HK-2 (cell line): Measurements from ENCODE around the gene PDPK1.
"Not testable (repeated sequence)": the region's sequence is repeated elsewhere in the genome, so short reads cannot be mapped to it uniquely, and the experiment has no call there.

ENCODE experiments used
- DNase-seq: peaks from one replicate; pipeline ENCODE4 v3.0.0-alpha.2; 2018; ENCODE audit not compliant: unreplicated experiment

Gene PDPK1

DNA sequence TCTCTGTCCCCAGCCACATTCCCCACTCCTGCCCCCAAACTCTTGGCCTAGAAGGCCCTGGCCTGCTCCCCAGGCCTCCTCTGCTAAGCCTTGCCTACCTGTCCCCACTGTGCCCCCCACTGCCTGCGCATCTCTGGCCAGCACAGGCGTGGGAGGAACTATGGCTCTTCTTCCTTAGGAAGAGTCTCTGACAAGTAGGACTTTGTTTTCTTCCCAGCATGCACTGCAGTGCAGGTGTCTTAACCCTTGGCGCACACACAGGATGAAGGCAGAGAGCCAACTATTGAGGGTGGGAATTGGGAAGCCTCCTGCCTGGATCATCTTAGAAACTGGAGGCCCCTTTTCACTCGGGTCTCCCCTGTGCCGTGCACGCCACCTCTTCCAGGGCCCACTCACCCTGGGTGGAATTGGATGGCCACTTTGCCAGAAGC lies 14.0 kb upstream of the PDPK1 start:
- no peak for DNase-seq

DNA sequence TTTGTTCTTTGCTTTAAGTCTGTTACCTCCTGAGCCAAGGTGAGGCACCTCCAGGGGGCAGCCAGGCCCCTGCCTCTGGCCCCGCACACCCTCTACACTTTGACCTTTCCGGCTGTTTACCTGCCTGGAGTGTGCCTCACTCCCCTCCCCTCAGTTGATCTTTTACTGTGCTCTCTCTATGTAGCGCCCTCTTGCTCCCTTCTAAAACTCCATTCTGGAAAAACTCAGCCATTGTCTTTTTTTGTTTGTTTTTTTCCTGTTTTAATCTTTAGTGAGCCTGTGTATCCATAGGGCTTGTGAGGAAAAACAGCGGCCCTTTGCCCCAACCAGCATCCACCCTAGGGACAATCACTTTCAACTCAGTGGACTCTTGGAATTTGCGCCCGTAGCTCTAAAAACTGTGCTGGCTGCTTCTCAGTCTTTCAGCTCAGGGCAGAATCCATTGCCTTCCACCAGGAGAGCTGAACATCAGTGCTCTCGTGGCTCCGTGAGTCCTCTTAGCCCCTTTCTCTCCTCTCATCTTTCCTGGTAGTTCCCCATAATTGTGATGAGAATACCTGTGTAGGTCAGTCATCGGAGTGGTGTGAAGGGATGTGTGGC lies 13.4 kb upstream of the PDPK1 start:
- DNase-seq, result no peak

DNA sequence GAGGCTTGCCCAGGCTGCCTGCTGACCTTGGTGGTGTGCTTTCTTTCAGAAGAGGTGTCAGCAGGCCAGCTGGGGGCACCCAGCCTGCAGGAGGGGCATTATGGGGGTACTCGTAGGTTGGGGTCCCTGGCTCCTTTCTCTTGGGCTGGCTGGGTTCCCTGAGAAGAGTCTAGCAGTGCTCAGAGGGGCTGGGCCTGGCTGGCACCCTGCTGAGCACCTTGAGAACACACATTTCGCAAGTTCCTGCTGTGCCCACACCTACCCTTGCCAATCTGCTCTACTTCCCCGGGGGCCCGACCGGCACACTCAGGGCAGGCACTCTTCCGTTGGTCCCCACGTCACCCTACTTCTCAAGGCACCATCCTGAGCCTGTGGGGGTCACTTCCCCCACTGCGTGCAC lies 11.7 kb upstream of the PDPK1 start:
- no peak for DNase-seq

DNA sequence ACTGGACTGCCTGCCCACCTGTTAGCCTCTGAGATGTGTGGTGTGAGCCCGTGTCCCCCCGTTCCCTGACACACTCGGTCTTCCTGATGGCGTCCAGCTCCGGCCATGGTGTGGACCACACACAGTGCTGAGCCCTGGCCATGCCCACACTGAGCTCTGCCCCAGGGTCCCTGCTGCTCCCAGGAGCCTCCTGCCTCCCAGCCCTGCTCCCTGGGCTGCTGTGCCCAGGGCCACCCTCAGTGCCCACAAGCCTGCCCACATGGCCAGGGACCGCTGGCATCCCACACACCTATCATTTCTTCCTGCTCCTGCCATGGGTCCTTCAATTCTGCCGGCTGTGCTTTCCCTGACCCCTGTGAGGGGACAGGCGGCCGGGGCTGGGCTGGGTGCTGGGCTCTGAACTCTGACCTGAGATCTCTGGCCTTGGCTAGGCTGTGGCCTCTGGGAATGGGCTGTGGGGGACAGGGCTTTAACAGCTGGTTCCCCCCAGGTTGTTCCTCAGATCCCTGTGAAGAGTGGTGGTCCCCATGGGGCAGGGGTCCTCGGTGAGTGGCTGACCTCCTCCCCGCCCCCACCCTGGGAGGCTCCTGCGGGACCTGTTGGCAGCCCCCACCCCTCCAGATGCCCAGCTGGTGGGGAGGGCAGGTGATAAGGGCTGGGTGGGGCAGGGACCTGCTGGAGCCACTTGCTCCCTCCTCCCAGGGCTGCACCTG lies 10.6 kb upstream of the PDPK1 start:
- DNase-seq, result no peak

DNA sequence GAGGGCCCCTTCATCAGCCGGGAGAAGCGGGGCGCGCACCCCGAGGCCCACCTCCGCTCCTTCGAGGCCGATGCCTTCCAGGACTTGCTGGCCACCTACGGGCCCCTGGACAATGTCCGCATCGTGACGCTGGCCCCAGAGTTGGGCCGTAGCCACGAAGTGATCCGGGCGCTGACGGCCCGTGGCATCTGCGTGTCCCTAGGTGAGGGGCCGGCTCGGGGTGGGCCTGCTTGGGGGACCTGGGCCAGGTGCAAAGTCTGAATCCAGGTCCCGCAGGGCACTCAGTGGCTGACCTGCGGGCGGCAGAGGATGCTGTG lies 10.1 kb upstream of the PDPK1 start:
- no peak for DNase-seq

DNA sequence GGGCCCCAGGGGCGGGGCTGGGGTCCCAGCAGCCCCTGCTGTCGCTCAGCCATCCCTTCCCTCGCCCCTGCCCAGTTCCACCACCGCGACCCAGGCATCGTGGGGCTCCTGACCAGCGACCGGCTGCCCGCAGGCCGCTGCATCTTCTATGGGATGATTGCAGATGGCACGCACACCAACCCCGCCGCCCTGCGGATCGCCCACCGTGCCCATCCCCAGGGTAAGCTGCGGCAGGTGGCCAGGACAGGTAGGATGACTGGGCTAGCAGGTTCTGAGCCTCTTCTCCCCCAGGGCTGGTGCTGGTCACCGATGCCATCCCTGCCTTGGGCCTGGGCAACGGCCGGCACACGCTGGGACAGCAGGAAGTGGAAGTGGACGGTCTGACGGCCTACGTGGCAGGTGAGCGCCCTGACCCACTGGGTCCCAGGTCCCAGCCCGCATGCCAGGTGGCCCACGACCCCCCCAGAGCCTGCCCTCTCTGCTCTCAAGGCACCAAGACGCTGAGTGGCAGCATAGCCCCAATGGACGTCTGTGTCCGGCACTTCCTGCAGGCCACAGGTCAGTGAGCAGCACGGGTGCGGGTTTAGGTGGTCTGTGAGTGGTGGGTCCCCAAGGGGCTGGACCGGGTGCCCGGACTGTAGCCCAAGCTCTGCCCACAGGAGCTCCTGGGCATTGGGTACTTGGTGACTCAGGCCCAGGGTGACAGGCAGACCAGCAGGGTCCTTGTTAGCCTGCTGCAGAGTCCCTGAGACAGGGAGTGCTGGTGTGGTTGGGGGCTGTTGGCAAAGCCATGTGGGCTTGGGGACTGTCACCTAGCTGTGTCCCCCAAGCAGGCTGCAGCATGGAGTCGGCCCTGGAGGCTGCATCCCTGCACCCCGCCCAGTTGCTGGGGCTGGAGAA lies 9.4 kb upstream of the PDPK1 start:
- DNase-seq, result no peak

DNA sequence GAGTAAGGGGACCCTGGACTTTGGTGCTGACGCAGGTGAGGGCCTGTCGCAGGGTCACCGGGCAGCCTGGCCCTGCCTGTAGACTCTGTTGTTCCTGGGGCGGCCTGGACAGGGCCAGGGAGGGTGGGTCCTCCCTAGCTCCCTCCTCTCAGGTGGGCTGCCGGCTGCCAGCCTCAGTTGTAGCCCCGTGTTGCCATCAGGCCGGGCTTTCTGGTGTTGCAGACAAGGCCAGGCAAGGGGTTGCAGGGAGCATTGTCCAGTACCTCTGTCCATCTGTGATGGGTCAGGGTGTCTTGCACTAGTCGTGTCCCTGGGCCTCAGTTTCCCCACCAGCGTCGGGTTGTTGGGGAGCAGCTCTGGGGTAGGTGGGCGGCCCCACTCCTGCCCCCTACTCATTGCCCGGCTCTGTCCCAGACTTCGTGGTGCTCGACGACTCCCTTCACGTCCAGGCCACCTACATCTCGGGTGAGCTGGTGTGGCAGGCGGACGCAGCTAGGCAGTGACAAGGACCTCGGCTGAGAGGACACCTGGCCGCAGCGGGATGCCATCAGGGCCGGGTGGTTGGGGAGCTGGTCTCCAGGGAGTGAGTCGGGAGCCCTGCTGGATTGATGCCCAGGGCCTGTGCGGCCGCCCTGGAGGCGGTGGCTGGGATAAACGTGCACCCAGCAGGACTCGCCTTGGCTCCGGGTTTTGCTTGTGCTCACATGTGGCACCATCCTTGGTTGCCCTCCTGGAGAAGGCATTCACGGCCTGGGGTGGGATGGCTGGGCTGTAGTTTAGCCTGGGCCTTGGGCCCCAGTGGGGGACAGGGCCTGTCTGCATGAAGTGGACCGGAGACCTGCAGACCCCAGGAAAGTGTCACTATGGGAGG lies 8.5 kb upstream of the PDPK1 start:
- no peak for DNase-seq

DNA sequence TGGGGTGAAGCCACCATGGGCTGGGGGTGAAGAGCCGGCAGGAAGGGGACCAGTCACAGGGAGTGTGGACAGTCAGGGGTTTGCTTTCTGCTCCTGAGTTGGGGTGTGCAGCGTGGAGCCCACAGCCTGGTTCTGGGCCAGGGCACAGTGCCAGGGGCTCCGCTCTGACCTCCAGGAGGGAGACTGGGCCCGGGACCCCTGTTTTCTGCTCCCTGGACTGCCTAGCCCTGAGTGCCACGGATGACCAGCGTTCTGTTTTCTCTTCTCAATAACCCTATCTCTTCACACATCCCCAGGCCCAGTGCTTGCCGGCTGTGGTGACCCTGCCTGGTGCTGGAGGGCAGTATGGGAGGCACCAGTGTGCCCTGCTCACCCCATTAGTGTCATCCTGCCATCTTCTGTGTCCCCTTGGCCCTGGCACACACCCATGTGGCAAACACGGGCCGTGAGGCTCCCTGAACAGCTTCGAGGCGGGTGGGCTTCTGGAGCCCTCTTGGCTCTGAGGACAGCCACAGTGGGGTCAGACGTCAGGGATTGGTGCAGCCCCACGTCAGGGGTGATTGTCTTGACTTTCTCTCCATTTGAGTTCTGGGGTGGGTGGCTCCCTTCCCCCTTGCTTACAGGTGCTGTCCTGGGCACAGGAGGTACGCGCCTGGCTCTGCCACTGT lies 7.7 kb upstream of the PDPK1 start:
- no peak for DNase-seq

DNA sequence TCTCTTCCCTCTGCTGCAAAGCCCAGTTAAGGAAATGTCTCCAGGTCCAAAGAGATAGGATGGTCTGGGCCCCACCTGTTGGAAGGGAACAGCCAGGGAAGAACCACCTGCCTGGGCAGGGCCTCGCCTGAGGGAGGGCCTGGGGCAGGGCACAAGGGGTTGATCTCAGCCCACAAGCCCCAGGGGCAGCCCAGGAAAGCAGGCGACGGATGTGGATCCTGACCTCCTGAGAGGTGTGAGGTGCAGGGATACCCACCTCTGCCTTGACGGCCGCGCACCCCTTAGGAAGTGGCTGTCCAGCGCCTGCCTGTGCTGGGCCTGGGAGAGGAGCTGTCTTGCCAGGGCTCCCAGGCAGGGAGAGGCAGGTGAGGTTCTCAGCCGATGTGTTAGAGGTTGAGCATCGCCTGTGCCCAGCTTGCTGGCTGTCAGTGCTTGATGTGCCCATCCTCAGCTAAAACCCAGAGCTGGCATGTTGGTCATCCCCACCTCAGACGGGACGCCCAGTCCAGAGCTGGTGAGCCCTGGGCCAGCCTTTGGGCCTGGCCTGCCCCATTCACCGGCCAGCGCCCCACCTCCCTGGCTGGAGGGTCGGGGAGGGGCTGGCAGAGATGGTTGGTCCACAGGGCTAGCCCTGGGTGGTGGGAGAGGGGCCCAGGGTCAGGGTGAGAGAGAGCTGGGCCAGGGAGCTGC lies 7.0 kb upstream of the PDPK1 start:
- no peak for DNase-seq

DNA sequence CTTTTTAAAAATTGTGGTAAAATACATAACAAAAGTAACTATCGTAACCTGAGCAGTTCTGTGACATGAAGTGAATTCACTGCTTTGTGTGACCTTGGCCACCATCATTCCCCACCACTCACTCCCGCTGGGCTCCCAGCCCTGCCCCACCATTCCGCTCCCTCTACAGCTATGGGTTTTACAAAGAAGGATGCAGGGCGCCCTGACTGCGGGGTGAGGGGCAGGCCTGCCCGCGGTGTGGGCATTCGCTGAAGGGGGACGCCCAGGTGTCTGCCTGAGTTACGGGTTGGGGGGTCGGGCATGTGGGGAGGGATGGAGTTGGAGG lies 6.5 kb upstream of the PDPK1 start, which contains the start of gene CEMP1:
Gene CEMP1, minus strand, starts transcription at position 38 of the 325 bp plus-strand sequence. CDS start 335 bp downstream, outside the sequence.
- no peak for DNase-seq

DNA sequence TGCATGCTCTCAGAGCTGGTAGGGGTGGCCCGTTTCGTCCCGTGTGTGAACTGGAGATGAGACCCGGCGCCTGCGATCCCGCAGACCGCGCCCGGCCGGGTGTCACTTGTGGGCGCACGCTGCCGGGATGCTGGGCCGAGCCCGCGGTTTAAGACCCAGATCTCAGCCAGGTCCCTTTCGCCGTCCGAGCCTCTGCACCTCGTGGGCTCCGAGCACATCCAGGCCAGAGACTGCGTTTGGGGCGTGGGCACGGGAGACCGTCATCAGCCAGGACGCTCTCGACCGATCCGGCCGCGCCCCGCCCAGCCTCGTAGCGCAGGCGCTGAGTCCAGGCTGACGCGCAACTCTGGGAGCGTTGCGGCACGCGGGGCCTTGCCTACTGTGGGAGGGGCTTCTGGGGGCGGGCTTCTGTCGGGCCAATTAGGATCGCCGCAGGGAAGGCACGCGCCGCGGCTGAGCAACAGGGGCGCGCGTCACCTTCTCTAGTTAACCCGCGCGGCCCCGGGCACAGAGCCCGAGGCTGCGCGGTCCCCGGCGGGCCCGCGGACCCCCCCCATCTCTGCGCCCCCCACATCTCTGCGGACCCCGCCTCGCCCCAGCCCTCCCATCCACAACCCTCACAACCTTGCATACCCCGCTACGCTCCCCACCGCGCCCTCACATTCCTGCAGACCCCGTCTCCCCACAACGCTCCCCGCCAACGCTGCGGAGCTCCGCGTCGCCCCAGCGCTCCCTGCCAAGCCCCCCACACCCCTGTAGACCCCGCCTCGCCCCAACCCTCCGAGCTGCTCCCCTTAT lies 5.9 kb upstream of the PDPK1 start:
- DNase-seq, result peak; percentile 92

DNA sequence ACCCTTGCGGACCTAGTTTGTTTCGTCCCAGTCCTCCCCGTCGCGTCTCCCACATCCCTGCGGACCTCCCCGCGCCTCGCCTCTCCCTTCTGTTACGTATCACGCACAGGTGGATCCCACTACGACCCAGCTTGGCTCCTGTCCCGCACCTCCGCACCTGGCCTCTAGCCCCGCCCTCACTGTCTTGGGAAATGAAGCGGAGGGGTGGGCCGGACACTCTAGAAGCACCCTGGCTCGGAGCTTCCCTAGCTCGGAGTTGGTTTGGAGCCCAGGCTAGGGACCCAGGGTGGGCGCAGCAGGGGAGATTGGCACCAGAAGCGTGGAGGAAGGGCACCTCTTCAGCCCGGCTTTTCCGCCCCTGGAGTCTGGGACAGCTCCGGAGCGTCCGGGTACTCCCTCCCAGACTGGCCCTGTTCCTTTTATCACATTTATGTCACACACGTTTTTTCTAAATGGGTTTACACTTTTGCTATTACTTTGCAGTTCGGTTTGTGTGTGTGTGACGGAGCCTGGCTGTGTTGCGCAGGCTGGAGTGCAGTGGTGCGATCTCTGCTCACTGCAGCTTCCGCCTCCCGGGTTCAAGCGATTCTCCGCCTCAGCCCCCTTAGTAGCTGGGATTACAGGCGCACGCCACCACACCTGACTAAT lies 5.2 kb upstream of the PDPK1 start:
- peak; percentile 65 for DNase-seq

DNA sequence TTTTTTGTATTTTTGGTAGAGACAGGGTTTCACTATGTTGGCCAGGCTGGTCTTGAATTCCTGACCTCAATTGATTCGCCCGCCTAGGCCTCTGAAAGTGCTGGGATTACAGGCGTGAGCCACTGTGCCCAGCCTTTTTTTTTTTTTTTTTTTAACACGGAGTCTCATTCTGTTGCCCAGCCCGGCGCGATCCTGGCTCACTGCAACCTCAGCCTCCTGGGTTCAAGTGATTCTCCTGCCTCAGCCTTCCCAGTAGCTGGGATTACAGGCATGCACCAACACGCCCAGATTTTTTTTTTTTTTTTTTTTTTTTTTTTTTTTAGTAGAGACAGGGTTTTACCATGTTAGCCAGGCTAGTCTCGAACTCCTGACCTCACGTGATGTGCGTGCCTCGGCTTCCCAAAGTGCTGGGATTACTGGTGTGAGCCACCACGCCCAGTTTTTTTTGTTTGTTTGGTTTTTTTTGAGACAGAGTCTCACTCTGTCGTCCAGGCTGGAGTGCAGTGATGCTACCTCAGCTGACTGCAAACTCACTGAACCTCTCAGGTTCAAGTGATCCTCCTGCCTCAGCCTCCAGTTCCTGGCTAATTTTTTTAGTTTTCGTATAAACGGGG lies 4.6 kb upstream of the PDPK1 start:
- not testable (repeated sequence) for DNase-seq

DNA sequence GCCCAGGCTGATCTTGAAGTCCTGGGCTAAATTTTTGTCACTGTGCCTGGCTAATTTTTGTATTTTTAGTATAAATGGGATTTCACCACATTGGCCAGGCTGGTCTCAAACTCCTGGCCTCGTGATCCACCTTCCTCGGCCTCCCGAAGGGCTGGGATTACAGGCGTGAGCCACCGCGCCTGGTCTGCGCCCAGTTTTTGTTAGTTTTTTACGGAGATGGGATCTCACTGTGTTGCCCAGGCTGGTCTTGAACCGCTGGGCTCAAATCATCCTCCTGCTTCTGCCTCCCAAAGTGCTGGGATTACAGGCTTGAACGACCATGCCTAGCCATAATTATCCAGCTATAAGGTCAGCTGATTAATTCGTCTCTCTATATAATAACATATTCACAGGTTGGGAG lies 3.9 kb upstream of the PDPK1 start:
- no peak for DNase-seq

DNA sequence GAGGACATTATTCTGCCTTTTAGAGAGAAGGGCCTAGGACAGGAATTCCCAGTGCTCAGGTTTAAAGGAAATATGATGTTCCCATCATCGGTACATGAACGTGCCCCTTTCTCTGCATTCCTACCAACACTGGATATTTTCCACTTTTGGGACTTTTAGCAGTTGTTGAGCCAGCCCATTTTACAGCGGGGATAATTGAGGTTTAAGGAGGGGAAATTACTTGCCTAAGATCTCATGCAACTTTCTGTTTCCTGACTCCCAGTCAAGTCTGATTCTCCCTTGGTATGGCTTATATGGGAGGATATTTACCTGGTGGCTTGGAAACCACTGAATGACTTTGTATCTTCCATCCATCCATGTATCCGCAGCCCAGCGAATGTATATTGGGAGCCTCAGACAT lies 3.5 kb upstream of the PDPK1 start:
- DNase-seq, result not testable (repeated sequence)

DNA sequence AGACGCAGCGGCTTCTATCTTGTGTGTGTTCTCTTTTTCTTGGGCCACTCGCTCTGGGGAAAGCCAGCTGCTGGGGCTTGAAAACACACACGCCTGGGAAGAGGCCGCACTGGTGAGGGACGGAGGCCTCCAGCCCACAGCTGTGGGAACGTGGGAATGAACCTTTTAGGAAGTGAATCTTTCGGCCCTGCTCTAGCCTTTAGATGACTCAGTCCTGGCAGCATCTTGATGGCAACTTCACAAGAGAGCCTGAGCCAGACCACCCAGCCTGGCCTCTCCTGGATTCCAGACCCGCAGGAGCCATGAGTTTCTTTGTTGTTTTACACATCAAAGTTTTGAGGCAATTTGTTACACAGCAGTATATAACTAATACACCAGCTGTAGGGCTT lies 2.2 kb upstream of the PDPK1 start:
- no peak for DNase-seq

DNA sequence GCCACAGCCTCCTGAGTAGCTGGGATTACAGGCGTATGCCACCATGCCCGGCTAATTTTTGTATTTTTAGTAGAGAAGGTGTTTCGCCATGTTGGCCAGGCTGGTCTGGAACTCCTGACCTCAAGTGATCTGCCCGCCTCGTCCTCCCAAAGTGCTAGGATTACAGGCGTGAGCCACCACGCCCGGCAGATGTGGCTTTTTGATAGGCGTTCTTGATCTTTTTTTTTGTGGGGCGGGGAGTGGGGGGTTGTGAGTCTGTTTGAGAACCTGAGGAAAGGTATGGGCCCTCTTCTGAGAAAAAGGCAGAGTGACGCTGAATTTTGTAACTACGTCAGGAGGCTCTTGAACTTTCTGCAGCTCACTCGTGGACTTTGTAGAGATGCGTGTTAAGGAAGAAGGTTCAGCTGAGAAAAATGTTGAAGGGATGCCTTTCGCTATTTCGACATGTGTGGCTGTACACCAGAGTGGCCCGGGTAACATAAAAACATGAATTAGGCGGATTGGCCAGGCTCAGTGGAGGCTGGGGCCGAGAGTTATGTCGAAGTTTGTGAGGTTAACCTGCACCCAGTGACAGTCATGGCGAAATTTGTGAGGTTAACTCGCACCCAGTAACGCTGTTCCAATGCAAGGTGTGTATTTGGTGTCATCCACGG lies 1.5 kb downstream of the PDPK1 start:
- not testable (repeated sequence) for DNase-seq

DNA sequence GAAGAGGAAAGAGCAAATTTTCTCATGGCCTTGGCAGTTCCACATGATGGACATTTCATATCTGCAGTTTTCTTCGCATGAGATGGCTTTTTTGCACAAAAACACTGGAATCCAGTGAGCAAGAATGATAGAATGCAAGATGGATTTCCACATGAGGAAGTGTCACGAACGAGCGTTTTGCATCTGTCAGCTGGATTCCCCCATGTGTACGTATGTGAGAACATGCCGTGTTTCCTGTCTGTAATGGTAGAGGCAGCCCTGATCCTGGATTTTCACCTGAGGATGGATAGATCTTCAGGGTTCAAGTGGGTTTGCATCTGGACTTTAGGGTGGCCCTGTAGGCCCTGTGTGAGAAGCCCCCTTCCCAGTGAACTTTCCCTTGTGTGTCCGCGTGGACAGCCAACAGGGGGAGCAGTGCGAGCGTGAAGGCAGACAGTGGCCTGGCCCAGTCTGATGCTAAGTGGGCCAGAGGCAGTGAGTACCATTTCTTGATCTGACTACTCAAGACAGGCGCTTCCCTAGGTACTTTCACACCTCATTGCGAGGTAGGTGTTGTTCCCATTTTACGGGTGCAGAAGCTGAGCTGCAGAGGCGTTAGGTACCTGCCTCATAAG lies 2.1 kb downstream of the PDPK1 start:
- not testable (repeated sequence) for DNase-seq
